ENCODE measurements around the gene TMEM33.

TMEM33 gene

DNA sequence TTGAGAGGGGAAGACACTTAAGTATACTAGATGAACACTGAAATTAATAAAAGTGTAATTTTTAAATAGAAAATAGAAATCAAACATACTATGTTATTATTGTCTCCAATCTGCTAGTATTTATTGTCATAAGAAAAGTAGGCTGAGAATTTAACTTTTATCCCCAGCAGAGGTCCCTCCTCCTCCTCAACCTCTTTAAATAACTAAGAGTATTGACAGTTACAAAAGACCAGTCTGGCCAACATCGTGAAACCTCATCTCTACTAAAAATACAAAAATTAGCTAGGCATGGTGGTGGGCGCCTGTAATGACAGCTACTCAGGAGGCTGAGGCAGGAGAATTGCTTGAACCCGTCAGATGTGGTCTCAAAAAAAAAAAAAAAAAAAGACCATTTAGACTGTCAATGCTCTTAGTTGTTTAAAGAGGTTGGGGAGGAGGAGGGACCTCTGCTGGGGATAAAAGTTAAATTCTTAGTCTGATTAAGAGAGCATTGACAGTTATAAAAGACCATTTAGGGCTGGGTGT lies 59.3 kb downstream of the TMEM33 start:
- DNase-seq (ENCODE audit: low read depth in 1 of 2, low spot score in 1 of 2), result no peak
- H3K4me3 ChIP-seq (replicated peaks; ENCODE audit: insufficient read depth, low read length), result no peak overlapping the region
- H3K27ac ChIP-seq (replicated peaks), result no peak overlapping the region
- no peaks in the 10 kb centered on the region for H3K27me3 ChIP-seq (ENCODE audit: insufficient read depth, poor library complexity, severe bottlenecking)
- TF ChIP-seq REST (IDR thresholded peaks at IDR 0.05; ENCODE audit: insufficient replicate concordance, low read depth) (no peak), POLR2AphosphoS5 (IDR thresholded peaks at IDR 0.05; ENCODE audit: low read depth) (no peak), SPI1 (IDR thresholded peaks at IDR 0.05; ENCODE audit: borderline replicate concordance, low read depth) (no peak), GABPA (IDR thresholded peaks at IDR 0.05; ENCODE audit: low read depth) (no peak)
- TF ChIP-seq, protein P1, sequence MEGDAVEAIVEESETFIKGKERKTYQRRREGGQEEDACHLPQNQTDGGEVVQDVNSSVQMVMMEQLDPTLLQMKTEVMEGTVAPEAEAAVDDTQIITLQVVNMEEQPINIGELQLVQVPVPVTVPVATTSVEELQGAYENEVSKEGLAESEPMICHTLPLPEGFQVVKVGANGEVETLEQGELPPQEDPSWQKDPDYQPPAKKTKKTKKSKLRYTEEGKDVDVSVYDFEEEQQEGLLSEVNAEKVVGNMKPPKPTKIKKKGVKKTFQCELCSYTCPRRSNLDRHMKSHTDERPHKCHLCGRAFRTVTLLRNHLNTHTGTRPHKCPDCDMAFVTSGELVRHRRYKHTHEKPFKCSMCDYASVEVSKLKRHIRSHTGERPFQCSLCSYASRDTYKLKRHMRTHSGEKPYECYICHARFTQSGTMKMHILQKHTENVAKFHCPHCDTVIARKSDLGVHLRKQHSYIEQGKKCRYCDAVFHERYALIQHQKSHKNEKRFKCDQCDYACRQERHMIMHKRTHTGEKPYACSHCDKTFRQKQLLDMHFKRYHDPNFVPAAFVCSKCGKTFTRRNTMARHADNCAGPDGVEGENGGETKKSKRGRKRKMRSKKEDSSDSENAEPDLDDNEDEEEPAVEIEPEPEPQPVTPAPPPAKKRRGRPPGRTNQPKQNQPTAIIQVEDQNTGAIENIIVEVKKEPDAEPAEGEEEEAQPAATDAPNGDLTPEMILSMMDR (IDR thresholded peaks at IDR 0.05; ENCODE audit: insufficient read depth, low read length), result no peak

- no peak for DNase-seq (ENCODE audit: low read depth in 1 of 2, low spot score in 1 of 2)
- no peak for TF ChIP-seq REST (IDR thresholded peaks at IDR 0.05; ENCODE audit: insufficient replicate concordance, low read depth)
- no peak for TF ChIP-seq GABPA (IDR thresholded peaks at IDR 0.05; ENCODE audit: low read depth)
- no peak for TF ChIP-seq POLR2AphosphoS5 (IDR thresholded peaks at IDR 0.05; ENCODE audit: low read depth)
- TF ChIP-seq, protein P1 (IDR thresholded peaks at IDR 0.05; ENCODE audit: insufficient read depth, low read length), result no peak
- no peak for TF ChIP-seq SPI1 (IDR thresholded peaks at IDR 0.05; ENCODE audit: borderline replicate concordance, low read depth)
- Histone ChIP-seq H3K27ac (replicated peaks) (no peak overlapping the region), H3K4me3 (replicated peaks; ENCODE audit: insufficient read depth, low read length) (no peak overlapping the region), H3K27me3 (ENCODE audit: insufficient read depth, poor library complexity, severe bottlenecking) (no peaks in the 10 kb centered on the region)
Observed at GRCh38 chr4:41998019-41998418, 62.8 kb downstream of the TMEM33 start.

GRCh38 chr4:41999321-41999720 lies 64.1 kb downstream of the TMEM33 start:
- no peak for DNase-seq (ENCODE audit: low read depth in 1 of 2, low spot score in 1 of 2)
- no peaks in the 10 kb centered on the region for H3K27me3 ChIP-seq (ENCODE audit: insufficient read depth, poor library complexity, severe bottlenecking)
- TF ChIP-seq POLR2AphosphoS5 (IDR thresholded peaks at IDR 0.05; ENCODE audit: low read depth) (no peak), GABPA (IDR thresholded peaks at IDR 0.05; ENCODE audit: low read depth) (no peak), REST (IDR thresholded peaks at IDR 0.05; ENCODE audit: insufficient replicate concordance, low read depth) (no peak), SPI1 (IDR thresholded peaks at IDR 0.05; ENCODE audit: borderline replicate concordance, low read depth) (no peak)
- TF ChIP-seq, protein P1 (IDR thresholded peaks at IDR 0.05; ENCODE audit: insufficient read depth, low read length), result no peak
- H3K4me3 ChIP-seq (replicated peaks; ENCODE audit: insufficient read depth, low read length), result no peak overlapping the region
- H3K27ac ChIP-seq (replicated peaks), result no peak overlapping the region

Measured in HL-60 (cell line).